NCI-H510A treated with DMSO at 0.1 percent for 48 hours (cell line): Measurements from ENCODE around the gene ARF3.

Experiments used
- DNase-seq: peaks from one replicate; lab custom pipeline; 2025; lab: John Stamatoyannopoulos, UW

ARF3 gene

GRCh38 chr12:48957141-48958048, at the start of gene ARF3:
Gene ARF3, minus strand, starts transcription at chr12:48957487. Its CDS starts 16,392 bp downstream, at chr12:48941095.
- peak; percentile 94 for DNase-seq

GRCh38 chr12:49000346-49000745, 43.1 kb upstream of the ARF3 start:
- DNase-seq, result no peak

- no peak for DNase-seq
These were observed 42.3 kb upstream of the ARF3 start, which contains the start of gene DDN for GRCh38 chr12:48999371-49000131. Gene DDN, minus strand, starts transcription at chr12:48999375. Its CDS starts 88 bp downstream, at chr12:48999287.

GRCh38 chr12:48998497-48999353, 41.4 kb upstream of the ARF3 start:
- DNase-seq, result no peak

- peak; percentile 36 for DNase-seq
These were observed 40.6 kb upstream of the ARF3 start for GRCh38 chr12:48997719-48998496.

GRCh38 chr12:48996794-48997718, 39.8 kb upstream of the ARF3 start:
- peak; percentile 73 for DNase-seq

- DNase-seq, result peak; percentile 85
These were observed 38.0 kb upstream of the ARF3 start for GRCh38 chr12:48995086-48995879.

GRCh38 chr12:48994224-48995085, 37.2 kb upstream of the ARF3 start:
- DNase-seq, result no peak

GRCh38 chr12:48993787-48994186, 36.5 kb upstream of the ARF3 start:
- DNase-seq, result no peak

- DNase-seq, result no peak
These were observed 34.2 kb upstream of the ARF3 start for GRCh38 chr12:48991247-48992050.

GRCh38 chr12:48990552-48990951, 33.3 kb upstream of the ARF3 start:
- peak; percentile 65 for DNase-seq

- no peak for DNase-seq
These were observed 30.9 kb upstream of the ARF3 start for GRCh38 chr12:48988030-48988649.

GRCh38 chr12:48986720-48987291, 29.5 kb upstream of the ARF3 start:
- no peak for DNase-seq

GRCh38 chr12:48985901-48986300, 28.6 kb upstream of the ARF3 start:
- no peak for DNase-seq

GRCh38 chr12:48985475-48985897, 28.2 kb upstream of the ARF3 start:
- DNase-seq, result no peak

- no peak for DNase-seq
These were observed 25.3 kb upstream of the ARF3 start for GRCh38 chr12:48982397-48983080.
